K562 (cell line): ENCODE data around the gene TUBD1. TPM values are rescaled to one million over a fixed set of nuclear protein-coding genes. Genes with fewer than 3 reads are reported as not detected.

ENCODE experiments used
- ASH1L ChIP-seq: fragments of 450-650 bp; IDR thresholded peaks from 2 replicates; pipeline ENCODE4 v1.6.1; 2018; ENCODE audit warnings: borderline replicate concordance, mild to moderate bottlenecking, low read depth; ENCODE audit not compliant: partially characterized antibody
- CBFA2T3 ChIP-seq: fragments of 450-650 bp; IDR thresholded peaks from 2 replicates; pipeline ENCODE4 v1.6.1; 2017
- HNRNPK ChIP-seq: fragments of 200-400 bp; formaldehyde crosslinking; IDR thresholded peaks from one replicate; pipeline ENCODE4 v1.6.1; 2018; ENCODE audit warnings: mild to moderate bottlenecking, low read depth, low read length; ENCODE audit not compliant: poor library complexity, severe bottlenecking
- KAT7 ChIP-seq: sonication (generic); formaldehyde crosslinking; IDR thresholded peaks from 2 replicates; pipeline ENCODE4 v1.8.0; 2022; ENCODE audit warnings: missing genetic modification reagents, mild to moderate bottlenecking, borderline replicate concordance
- KDM5B ChIP-seq: fragments of 200-600 bp; sonication (generic); IDR thresholded peaks from 2 replicates; pipeline ENCODE4 v1.6.1; 2012; ENCODE audit warnings: low read depth, mild to moderate bottlenecking, moderate library complexity, low read length, control low read depth, inconsistent platforms; ENCODE audit not compliant: insufficient replicate concordance
- LEF1 ChIP-seq: fragments of 450-650 bp; IDR thresholded peaks from 2 replicates; pipeline ENCODE4 v1.6.1; 2016; ENCODE audit warnings: mild to moderate bottlenecking
- NCOA1 ChIP-seq: fragments of 450-650 bp; IDR thresholded peaks from 2 replicates; pipeline ENCODE4 v1.6.1; 2016; ENCODE audit warnings: low read depth
- PCBP1 ChIP-seq: fragments of 200-400 bp; formaldehyde crosslinking; IDR thresholded peaks from 2 replicates; pipeline ENCODE4 v1.6.1; 2018; ENCODE audit warnings: mild to moderate bottlenecking, low read depth, low read length; ENCODE audit not compliant: poor library complexity, severe bottlenecking
- POLR3A ChIP-seq: IDR thresholded peaks from 2 replicates; pipeline ENCODE4 v1.6.1; 2011; ENCODE audit warnings: borderline replicate concordance, mild to moderate bottlenecking, moderate library complexity; ENCODE audit not compliant: insufficient read length, insufficient read depth; ENCODE audit errors: extremely low read depth
- RFX1 ChIP-seq: fragments of 450-650 bp; IDR thresholded peaks from 2 replicates; pipeline ENCODE4 v1.6.1; 2016; ENCODE audit warnings: mild to moderate bottlenecking, moderate library complexity
- SNRNP70 ChIP-seq: fragments of 200-400 bp; formaldehyde crosslinking; optimal IDR thresholded peaks from 2 replicates; pipeline ENCODE3; 2017; ENCODE audit warnings: low read depth, low read length
- SRSF1 ChIP-seq: fragments of 200-400 bp; formaldehyde crosslinking; IDR thresholded peaks from 2 replicates; pipeline ENCODE4 v1.6.1; 2017; ENCODE audit warnings: mild to moderate bottlenecking, low read depth, low read length, moderate library complexity
- STAT5A ChIP-seq: IDR thresholded peaks from 2 replicates; pipeline ENCODE4 v1.6.1; 2012; ENCODE audit warnings: low read length, inconsistent platforms, borderline replicate concordance
- TCF7 ChIP-seq: sonication (generic); IDR thresholded peaks from 2 replicates; pipeline ENCODE4 v1.6.1; 2016; ENCODE audit warnings: antibody characterized with exemption, borderline replicate concordance
- TSHZ1 ChIP-seq: fragments of 250-450 bp; sonication (Bioruptor Pico); IDR thresholded peaks from 2 replicates; pipeline ENCODE4 v1.4.0; 2020; ENCODE audit warnings: mild to moderate bottlenecking, moderate library complexity
- ZBTB7A ChIP-seq: IDR thresholded peaks from 2 replicates; pipeline ENCODE4 v1.6.1; 2011; ENCODE audit warnings: low read depth, mild to moderate bottlenecking, low read length, moderate library complexity, borderline replicate concordance; ENCODE audit not compliant: control insufficient read depth
- ZC3H11A ChIP-seq: IDR thresholded peaks from 2 replicates; pipeline ENCODE4 v1.6.1; 2012; ENCODE audit warnings: low read depth, low read length, improper control_type of control experiment
- ZNF764 ChIP-seq: fragments of 250-450 bp; sonication (Bioruptor Pico); IDR thresholded peaks from 2 replicates; pipeline ENCODE4 v1.4.0; 2020; ENCODE audit warnings: low read depth, mild to moderate bottlenecking, moderate library complexity
- polyA plus RNA-seq, 8 experiments: library from polyadenylated mRNA; depleted of rRNA in 4 of 8; stranded (reverse) in 5 of 8; unstranded in 3 of 8; fragments of >200 nt; fragmentation: Nextera tagmentation in 2 of 8; fragmentation: Illumina TruSeq in 1 of 8; extraction: Ambion mirVana in 2 of 8; extraction: Trizol in 1 of 8; gene quantifications; 2 replicates each; pipeline versions ENCODE4 v1.2.1 to v1.2.3, GENCODE V29; 2011 to 2014; ENCODE audit warnings: inconsistent platforms in 1 of 8, missing spikeins in 1 of 8
- total RNA-seq, 7 experiments: library from RNA; depleted of rRNA in 6 of 7; stranded (reverse); fragments of >200 nt in 6 of 7; fragmentation: Illumina TruSeq in 2 of 7; extraction: Trizol in 2 of 7; gene quantifications; 2 replicates each; pipeline versions ENCODE4 v1.2.1 to v1.2.3, GENCODE V29; 2011 to 2021; ENCODE audit warnings: low replicate concordance in 1 of 7
- TF ChIP-seq, protein P1 (sequence below), 2 experiments: fragments of 450-650 bp; IDR thresholded peaks; 2 replicates each; pipeline ENCODE4 v1.6.1; 2018; ENCODE audit warnings: mild to moderate bottlenecking in 2 of 2, low read depth in 1 of 2; ENCODE audit not compliant: partially characterized antibody in 2 of 2

TUBD1 gene
- total and polyA plus RNA-seq, 9 of the 15 experiments (the other 6 are each of a cell fraction or from before 2014, with no cell fraction given), result 10.8 to 35.3 (median 17.9) TPM

- TF ChIP-seq, protein P1, sequence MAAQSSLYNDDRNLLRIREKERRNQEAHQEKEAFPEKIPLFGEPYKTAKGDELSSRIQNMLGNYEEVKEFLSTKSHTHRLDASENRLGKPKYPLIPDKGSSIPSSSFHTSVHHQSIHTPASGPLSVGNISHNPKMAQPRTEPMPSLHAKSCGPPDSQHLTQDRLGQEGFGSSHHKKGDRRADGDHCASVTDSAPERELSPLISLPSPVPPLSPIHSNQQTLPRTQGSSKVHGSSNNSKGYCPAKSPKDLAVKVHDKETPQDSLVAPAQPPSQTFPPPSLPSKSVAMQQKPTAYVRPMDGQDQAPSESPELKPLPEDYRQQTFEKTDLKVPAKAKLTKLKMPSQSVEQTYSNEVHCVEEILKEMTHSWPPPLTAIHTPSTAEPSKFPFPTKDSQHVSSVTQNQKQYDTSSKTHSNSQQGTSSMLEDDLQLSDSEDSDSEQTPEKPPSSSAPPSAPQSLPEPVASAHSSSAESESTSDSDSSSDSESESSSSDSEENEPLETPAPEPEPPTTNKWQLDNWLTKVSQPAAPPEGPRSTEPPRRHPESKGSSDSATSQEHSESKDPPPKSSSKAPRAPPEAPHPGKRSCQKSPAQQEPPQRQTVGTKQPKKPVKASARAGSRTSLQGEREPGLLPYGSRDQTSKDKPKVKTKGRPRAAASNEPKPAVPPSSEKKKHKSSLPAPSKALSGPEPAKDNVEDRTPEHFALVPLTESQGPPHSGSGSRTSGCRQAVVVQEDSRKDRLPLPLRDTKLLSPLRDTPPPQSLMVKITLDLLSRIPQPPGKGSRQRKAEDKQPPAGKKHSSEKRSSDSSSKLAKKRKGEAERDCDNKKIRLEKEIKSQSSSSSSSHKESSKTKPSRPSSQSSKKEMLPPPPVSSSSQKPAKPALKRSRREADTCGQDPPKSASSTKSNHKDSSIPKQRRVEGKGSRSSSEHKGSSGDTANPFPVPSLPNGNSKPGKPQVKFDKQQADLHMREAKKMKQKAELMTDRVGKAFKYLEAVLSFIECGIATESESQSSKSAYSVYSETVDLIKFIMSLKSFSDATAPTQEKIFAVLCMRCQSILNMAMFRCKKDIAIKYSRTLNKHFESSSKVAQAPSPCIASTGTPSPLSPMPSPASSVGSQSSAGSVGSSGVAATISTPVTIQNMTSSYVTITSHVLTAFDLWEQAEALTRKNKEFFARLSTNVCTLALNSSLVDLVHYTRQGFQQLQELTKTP (IDR thresholded peaks at IDR 0.05; ENCODE audit: low read depth in 1 of 2, partially characterized antibody in 2 of 2), result no peak
- TF ChIP-seq ZBTB7A, result peak; percentile 90; the same call in 1 of the 2 replicates
- no peak for TF ChIP-seq HNRNPK
- TF ChIP-seq PCBP1, result peak; percentile 71
- no peak for TF ChIP-seq SNRNP70
- no peak for TF ChIP-seq CBFA2T3
- peak; percentile 79; the same call in 1 of the 2 replicates for TF ChIP-seq KAT7 (CRISPR knock-in tag)
- TF ChIP-seq TCF7, result no peak
- TF ChIP-seq STAT5A, result no peak
- TF ChIP-seq ASH1L, result no peak
- no peak for TF ChIP-seq SRSF1
- TF ChIP-seq KDM5B, result peak; percentile 97
- TF ChIP-seq RFX1, result no peak
- no peak for TF ChIP-seq LEF1
- TF ChIP-seq ZC3H11A, result no peak
- TF ChIP-seq NCOA1, result no peak
- TF ChIP-seq POLR3A, result no peak
- TF ChIP-seq ZNF764, result no peak
- no peak for TF ChIP-seq TSHZ1 (CRISPR knock-in tag)
Measured at GRCh38 chr17:59892924-59893675, at the start of gene TUBD1, which contains the start of gene RPS6KB1 (continued).
